Activated CD4-positive, alpha-beta memory T cell treated with anti-CD3 and anti-CD28 coated beads, Interleukin-2, amount 10 ng/mL, durations not matched to agents 7 days and 5 days (primary cell): Measurements from ENCODE around the gene MCRIP1. TPM values are rescaled to one million over a fixed set of nuclear protein-coding genes. Genes with fewer than 3 reads are reported as not detected.
A peak's percentile ranks its signal among the peaks of the same experiment; 100 is the strongest.

ENCODE experiments used
- CTCF ChIA-PET: fragments of 350-600 bp; sonication (Branson Sonifier 250); formaldehyde crosslinking; loops from one replicate; lab custom pipeline; 2021; ENCODE audit warnings: antibody characterized with exemption, inconsistent platforms; lab: Charles Lee
- POLR2A ChIA-PET: fragments of 350-600 bp; sonication (Branson Sonifier 250); formaldehyde crosslinking; loops from one replicate; lab custom pipeline; 2021; ENCODE audit warnings: antibody characterized with exemption; lab: Charles Lee
- DNase-seq: peaks from one replicate; pipeline ENCODE4 v3.0.0-alpha.2; 2020
- H3K27ac Mint-ChIP-seq: one replicate; pipeline ENCODE4 v1.8.0; 2021; ENCODE audit warnings: mild to moderate bottlenecking, mixed read lengths
- H3K27me3 Mint-ChIP-seq: one replicate; pipeline ENCODE4 v1.8.0; 2021; ENCODE audit warnings: mixed read lengths
- H3K36me3 Mint-ChIP-seq: one replicate; pipeline ENCODE4 v1.8.0; 2021; ENCODE audit warnings: low read depth, mixed read lengths
- H3K4me1 Mint-ChIP-seq: one replicate; pipeline ENCODE4 v1.8.0; 2021; ENCODE audit warnings: mixed read lengths
- H3K4me3 Mint-ChIP-seq: one replicate; pipeline ENCODE4 v1.8.0; 2021; ENCODE audit warnings: mild to moderate bottlenecking, mixed read lengths
- H3K9me3 Mint-ChIP-seq: one replicate; pipeline ENCODE4 v1.8.0; 2021; ENCODE audit warnings: mixed read lengths
- total RNA-seq, 2 experiments: library from RNA; stranded (reverse); gene quantifications; one replicate each; pipeline ENCODE4 v1.2.3, GENCODE V29; 2021

The MCRIP1 gene
- total RNA-seq, 2 experiments from 2014 or later = 37.1 to 38.2 TPM

DNA sequence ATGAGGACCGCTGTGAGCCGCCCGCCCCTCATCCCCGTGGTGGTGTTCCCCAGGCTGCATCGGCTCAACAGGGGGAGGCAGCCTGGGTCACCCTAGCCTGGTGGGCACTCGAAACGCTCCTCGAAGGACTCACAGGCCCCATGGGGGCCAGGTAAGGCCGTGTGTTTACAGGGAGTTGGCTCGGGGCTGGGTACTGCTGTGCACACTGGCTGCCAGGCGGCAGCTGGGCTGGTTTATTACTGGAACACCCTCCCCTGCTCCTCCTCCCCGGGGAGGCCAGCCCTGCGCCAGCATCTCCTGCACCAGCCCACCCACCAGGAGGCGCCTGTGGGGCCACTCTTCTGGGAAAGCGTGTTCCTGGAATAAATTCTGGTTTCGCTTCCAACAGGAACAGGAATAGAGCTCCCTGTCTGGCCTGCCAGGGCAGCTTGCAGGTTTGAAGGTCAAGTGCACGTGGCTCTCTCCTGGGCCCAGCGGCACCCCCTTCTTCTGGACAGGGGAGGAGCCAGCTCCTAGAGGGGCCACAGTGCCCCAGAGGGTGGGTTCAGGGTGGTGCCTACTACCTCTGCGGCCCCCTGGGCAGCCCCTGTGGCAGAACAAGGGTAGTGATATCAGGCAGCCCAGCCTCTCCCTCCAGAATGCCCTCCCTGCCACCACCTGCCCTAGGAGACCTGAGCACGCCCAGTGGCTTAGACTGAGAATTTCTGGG is 11.3 kb downstream of the MCRIP1 start:
- peaks cover 6% of the 10 kb centered on the region for H3K27me3 Mint-ChIP-seq
- H3K4me1 Mint-ChIP-seq = peaks cover 13% of the 10 kb centered on the region
- POLR2A ChIA-PET = interaction anchor here (1.2 to 2.1 kb wide), 4 partner anchors 10 to 119 kb away, joined by 3 to 13 read pairs (median 5); partner anchors contain the start of genes MCRIP1 and MRPL12
- H3K27ac Mint-ChIP-seq = peak overlapping the region; percentile 44
- no peak overlapping the region for H3K4me3 Mint-ChIP-seq
- DNase-seq = peak; percentile 60
- CTCF ChIA-PET = interaction anchor here (0.7 kb wide), 1 partner anchor 72 kb away, joined by 5 read pairs; no protein-coding TSS in a partner anchor
- H3K36me3 Mint-ChIP-seq = no peaks in the 10 kb centered on the region
- H3K9me3 Mint-ChIP-seq = no peaks in the 10 kb centered on the region

DNA sequence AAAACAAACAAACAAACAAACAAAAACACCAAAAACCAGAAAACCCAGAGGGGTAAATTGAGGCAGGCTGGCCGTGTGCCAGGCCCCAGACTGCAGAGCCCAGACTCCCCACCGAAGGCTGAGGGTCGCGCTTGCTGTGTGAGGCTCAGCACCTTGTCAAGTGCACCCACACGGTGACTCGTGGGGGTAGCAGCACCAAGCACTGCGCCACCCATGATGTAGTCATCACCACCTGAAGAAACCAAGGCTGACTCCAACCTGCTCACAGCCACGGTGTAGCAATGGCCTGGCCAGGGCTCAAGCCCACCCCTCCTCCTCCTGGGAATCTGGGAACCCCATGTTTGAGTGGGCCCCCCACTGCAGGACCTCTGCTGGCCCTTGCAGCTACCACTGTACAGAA is 11.9 kb downstream of the MCRIP1 start:
- DNase-seq = no peak
- Mint-ChIP-seq H3K4me1 (peaks cover 13% of the 10 kb centered on the region), H3K27ac (no peak overlapping the region), H3K27me3 (peaks cover 8% of the 10 kb centered on the region), H3K4me3 (no peak overlapping the region), H3K36me3 (no peaks in the 10 kb centered on the region), H3K9me3 (no peaks in the 10 kb centered on the region)
- CTCF ChIA-PET = no interaction called here
- POLR2A ChIA-PET = interaction anchor here (1.2 to 2.1 kb wide), 3 partner anchors 11 to 119 kb away, joined by 4 to 13 read pairs (median 6); partner anchors contain the start of genes MCRIP1 and MRPL12

- Mint-ChIP-seq H3K9me3 (no peaks in the 10 kb centered on the region), H3K4me1 (peaks cover 13% of the 10 kb centered on the region), H3K36me3 (no peaks in the 10 kb centered on the region), H3K4me3 (no peak overlapping the region), H3K27me3 (peaks cover 8% of the 10 kb centered on the region), H3K27ac (no peak overlapping the region)
- CTCF ChIA-PET = no interaction called here
- POLR2A ChIA-PET = interaction anchor here (0.8 kb wide), 1 partner anchor 117 kb away, joined by 3 read pairs; no protein-coding TSS in a partner anchor
- DNase-seq = no peak
Observed at GRCh38 chr17:81819708-81820107, 13.4 kb downstream of the MCRIP1 start.

DNA sequence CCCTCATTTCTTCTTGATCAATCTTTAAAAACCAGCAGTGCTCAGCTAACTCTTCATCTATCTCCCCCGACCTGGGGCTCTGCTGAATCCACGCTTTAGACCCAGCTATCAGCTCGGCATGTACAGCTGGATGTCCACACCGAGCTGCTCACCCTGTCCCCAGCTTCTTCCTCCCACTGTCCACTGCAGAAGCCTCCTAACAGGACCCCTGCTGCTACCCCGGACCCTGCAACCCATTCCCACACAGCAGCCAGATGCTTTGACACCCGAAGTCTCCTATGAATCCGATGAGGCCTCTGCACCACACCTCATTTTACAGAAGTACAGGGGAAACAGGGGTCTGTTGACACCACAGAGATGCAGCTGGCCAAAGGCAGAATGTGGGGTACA is 15.3 kb downstream of the MCRIP1 start:
- Mint-ChIP-seq H3K4me1 (peaks cover 10% of the 10 kb centered on the region), H3K36me3 (no peaks in the 10 kb centered on the region), H3K27me3 (peaks cover 8% of the 10 kb centered on the region), H3K9me3 (no peaks in the 10 kb centered on the region), H3K27ac (no peak overlapping the region), H3K4me3 (no peak overlapping the region)
- POLR2A ChIA-PET = no interaction called here
- DNase-seq = no peak
- CTCF ChIA-PET = no interaction called here

GRCh38 chr17:81815646-81815986 is 17.5 kb downstream of the MCRIP1 start:
- POLR2A ChIA-PET = no interaction called here
- no peaks in the 10 kb centered on the region for H3K9me3 Mint-ChIP-seq
- no peak overlapping the region for H3K4me3 Mint-ChIP-seq
- H3K36me3 Mint-ChIP-seq = no peaks in the 10 kb centered on the region
- H3K27ac Mint-ChIP-seq = no peak overlapping the region
- peaks cover 8% of the 10 kb centered on the region for H3K27me3 Mint-ChIP-seq
- DNase-seq = no peak
- H3K4me1 Mint-ChIP-seq = no peaks in the 10 kb centered on the region
- CTCF ChIA-PET = no interaction called here

- Mint-ChIP-seq H3K27ac (no peak overlapping the region), H3K4me3 (no peak overlapping the region), H3K9me3 (no peaks in the 10 kb centered on the region), H3K4me1 (no peaks in the 10 kb centered on the region), H3K27me3 (peaks cover 8% of the 10 kb centered on the region), H3K36me3 (no peaks in the 10 kb centered on the region)
- ChIA-PET POLR2A (no interaction called here), CTCF (no interaction called here)
- DNase-seq = no peak
Observed at GRCh38 chr17:81814748-81815645, 18.1 kb downstream of the MCRIP1 start.

- H3K4me3 Mint-ChIP-seq = no peak overlapping the region
- DNase-seq = no peak
- H3K4me1 Mint-ChIP-seq = no peaks in the 10 kb centered on the region
- POLR2A ChIA-PET = no interaction called here
- no peaks in the 10 kb centered on the region for H3K36me3 Mint-ChIP-seq
- H3K27ac Mint-ChIP-seq = no peak overlapping the region
- CTCF ChIA-PET = no interaction called here
- H3K27me3 Mint-ChIP-seq = peaks cover 13% of the 10 kb centered on the region
- no peaks in the 10 kb centered on the region for H3K9me3 Mint-ChIP-seq
Observed at GRCh38 chr17:81813861-81814683, 19.0 kb downstream of the MCRIP1 start.

- H3K27me3 Mint-ChIP-seq = peaks cover 13% of the 10 kb centered on the region
- no peak for DNase-seq
- CTCF ChIA-PET = no interaction called here
- no peaks in the 10 kb centered on the region for H3K36me3 Mint-ChIP-seq
- no peak overlapping the region for H3K27ac Mint-ChIP-seq
- no peaks in the 10 kb centered on the region for H3K4me1 Mint-ChIP-seq
- no peaks in the 10 kb centered on the region for H3K9me3 Mint-ChIP-seq
- no peak overlapping the region for H3K4me3 Mint-ChIP-seq
- POLR2A ChIA-PET = no interaction called here
Observed at GRCh38 chr17:81813371-81813684, 19.8 kb downstream of the MCRIP1 start.

- Mint-ChIP-seq H3K27ac (no peak overlapping the region), H3K4me1 (no peaks in the 10 kb centered on the region)
Observed at GRCh38 chr17:81812571-81813370, 20.3 kb downstream of the MCRIP1 start.

DNA sequence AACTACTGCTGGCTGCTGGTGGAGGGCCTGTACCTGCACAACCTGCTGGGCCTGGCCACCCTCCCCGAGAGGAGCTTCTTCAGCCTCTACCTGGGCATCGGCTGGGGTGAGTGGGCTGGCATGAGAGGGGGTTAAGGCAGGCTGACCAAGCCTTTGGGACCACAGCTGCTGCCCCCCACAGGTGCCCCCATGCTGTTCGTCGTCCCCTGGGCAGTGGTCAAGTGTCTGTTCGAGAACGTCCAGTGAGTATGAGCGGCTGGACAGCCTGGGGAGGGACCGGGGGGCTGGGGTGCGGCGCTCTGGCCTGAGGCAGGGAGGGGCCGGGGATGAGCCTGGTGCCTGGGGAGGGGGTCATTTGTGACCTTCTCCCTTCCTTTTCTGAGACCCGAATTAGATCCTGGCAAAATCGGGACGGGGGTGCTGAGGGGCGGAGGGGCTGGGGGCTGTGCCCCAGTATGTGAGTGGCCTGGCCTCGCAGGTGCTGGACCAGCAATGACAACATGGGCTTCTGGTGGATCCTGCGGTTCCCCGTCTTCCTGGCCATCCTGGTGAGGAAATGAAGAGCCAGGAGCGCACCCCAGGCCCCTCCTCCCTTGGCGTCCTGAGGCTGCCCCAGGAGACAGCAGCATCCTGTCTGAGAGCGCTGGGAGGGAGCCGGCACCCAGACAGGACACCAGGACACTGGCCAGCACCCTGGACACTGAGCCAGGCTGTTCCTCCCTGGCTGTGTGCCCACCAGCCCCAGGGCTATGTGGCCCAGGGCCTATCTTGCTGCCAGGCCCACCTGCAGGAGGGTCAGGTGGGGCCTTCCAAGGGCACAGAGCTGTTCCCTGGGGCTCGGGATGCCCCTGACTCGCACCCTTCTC is 21.2 kb downstream of the MCRIP1 start:
- no peaks in the 10 kb centered on the region for H3K36me3 Mint-ChIP-seq
- H3K4me1 Mint-ChIP-seq = no peaks in the 10 kb centered on the region
- no peak for DNase-seq
- H3K4me3 Mint-ChIP-seq = no peak overlapping the region
- POLR2A ChIA-PET = no interaction called here
- H3K9me3 Mint-ChIP-seq = no peaks in the 10 kb centered on the region
- CTCF ChIA-PET = no interaction called here
- peaks cover 11% of the 10 kb centered on the region for H3K27me3 Mint-ChIP-seq
- H3K27ac Mint-ChIP-seq = no peak overlapping the region

More at GRCh38 chr17:81812571-81813370, 20.3 kb downstream of the MCRIP1 start:
- Mint-ChIP-seq H3K36me3 (no peaks in the 10 kb centered on the region), H3K9me3 (no peaks in the 10 kb centered on the region), H3K27me3 (peaks cover 13% of the 10 kb centered on the region), H3K4me3 (no peak overlapping the region)
- no peak for DNase-seq
- CTCF ChIA-PET = no interaction called here
- POLR2A ChIA-PET = no interaction called here

DNA sequence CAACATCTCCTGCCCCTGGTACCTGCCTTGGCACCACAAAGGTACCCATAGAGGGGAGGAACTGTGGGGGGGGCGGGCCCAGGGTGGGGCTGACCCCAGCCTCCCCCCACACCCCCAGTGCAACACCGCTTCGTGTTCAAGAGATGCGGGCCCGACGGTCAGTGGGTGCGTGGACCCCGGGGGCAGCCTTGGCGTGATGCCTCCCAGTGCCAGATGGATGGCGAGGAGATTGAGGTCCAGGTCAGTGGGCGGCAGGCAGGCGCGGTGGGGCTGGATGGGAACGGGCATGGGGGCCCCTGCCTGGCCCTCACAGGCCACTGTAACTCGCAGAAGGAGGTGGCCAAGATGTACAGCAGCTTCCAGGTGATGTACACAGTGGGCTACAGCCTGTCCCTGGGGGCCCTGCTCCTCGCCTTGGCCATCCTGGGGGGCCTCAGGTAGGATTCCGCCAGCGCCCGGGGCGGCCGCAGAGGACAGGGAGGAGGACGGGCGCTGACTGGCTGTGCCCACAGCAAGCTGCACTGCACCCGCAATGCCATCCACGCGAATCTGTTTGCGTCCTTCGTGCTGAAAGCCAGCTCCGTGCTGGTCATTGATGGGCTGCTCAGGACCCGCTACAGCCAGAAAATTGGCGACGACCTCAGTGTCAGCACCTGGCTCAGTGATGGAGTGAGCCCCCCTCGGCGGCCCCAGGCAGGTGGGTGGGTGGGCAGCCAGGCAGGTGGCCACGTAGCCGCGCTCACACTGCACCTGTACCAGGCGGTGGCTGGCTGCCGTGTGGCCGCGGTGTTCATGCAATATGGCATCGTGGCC is 22.0 kb downstream of the MCRIP1 start:
- H3K27ac Mint-ChIP-seq = no peak overlapping the region
- H3K36me3 Mint-ChIP-seq = no peaks in the 10 kb centered on the region
- no peak overlapping the region for H3K4me3 Mint-ChIP-seq
- H3K27me3 Mint-ChIP-seq = peaks cover 10% of the 10 kb centered on the region
- H3K4me1 Mint-ChIP-seq = no peaks in the 10 kb centered on the region
- DNase-seq = no peak
- no peaks in the 10 kb centered on the region for H3K9me3 Mint-ChIP-seq
- ChIA-PET CTCF (no interaction called here), POLR2A (no interaction called here)
